ENCODE results near the gene TAF6L. TPM values are rescaled to one million over a fixed set of nuclear protein-coding genes. Genes with fewer than 3 reads are reported as not detected.

Gene TAF6L
- total and polyA plus RNA-seq, 9 of the 15 experiments (the other 6 are each of a cell fraction or from before 2014, with no cell fraction given) = 0.04 to 45.5 (median 20.8) TPM

GRCh38 chr11:62831520-62832335 is 60.5 kb downstream of the TAF6L start, which contains the start of gene STX5 (continued):
- TF ChIP-seq ZBTB40 (IDR thresholded peaks at IDR 0.05) (peak; percentile 93), ZBTB40 (CRISPR knock-in tag; IDR thresholded peaks at IDR 0.05) (no peak; the same call in 1 of the 2 replicates), NR2C1 (IDR thresholded peaks at IDR 0.05) (no peak), NR2C1 (tag; IDR thresholded peaks at IDR 0.05) (peak; percentile 19; the same call in 1 of the 2 replicates), ZNF407 (IDR thresholded peaks at IDR 0.05; ENCODE audit: low read depth) (no peak), MNT (conservative IDR thresholded peaks at IDR 0.05) (peak; percentile 75 to 88)
